GM12878 (cell line): ENCODE results near the gene CES3. TPM values are rescaled to one million over a fixed set of nuclear protein-coding genes. Genes with fewer than 3 reads are reported as not detected.

ENCODE experiments used
- ATF7 ChIP-seq: fragments of 450-650 bp; IDR thresholded peaks from 2 replicates; pipeline ENCODE4 v1.6.1; 2016; ENCODE audit warnings: low read depth, mild to moderate bottlenecking
- BACH1 ChIP-seq: fragments of 450-650 bp; IDR thresholded peaks from 2 replicates; pipeline ENCODE4 v1.6.1; 2017; ENCODE audit warnings: mild to moderate bottlenecking, borderline replicate concordance
- ELK1 ChIP-seq: IDR thresholded peaks from 2 replicates; pipeline ENCODE4 v1.6.1; 2012; ENCODE audit warnings: low read depth, low read length, improper control_type of control experiment
- EP300 ChIP-seq, 2 experiments: fragments of 150-350 bp in 1 of 2; IDR thresholded peaks; 2 replicates each; pipeline ENCODE4 v1.6.1; 2011 to 2012; ENCODE audit warnings: low read depth in 2 of 2, low read length in 2 of 2, borderline replicate concordance in 1 of 2, improper control_type of control experiment in 1 of 2, inconsistent platforms in 1 of 2; ENCODE audit not compliant: control insufficient read depth in 1 of 2
- ETV6 ChIP-seq, 2 experiments: fragments of 450-650 bp in 1 of 2; IDR thresholded peaks in 1 of 2; conservative IDR thresholded peaks in 1 of 2; 2 replicates each; pipeline ENCODE4 v1.6.1; 2014; ENCODE audit warnings: antibody characterized with exemption in 1 of 2, borderline replicate concordance in 1 of 2, low read depth in 1 of 2, mild to moderate bottlenecking in 1 of 2, moderate library complexity in 1 of 2
- IRF4 ChIP-seq: IDR thresholded peaks from 2 replicates; pipeline ENCODE4 v1.6.1; 2011; ENCODE audit warnings: low read depth, low read length
- JUND ChIP-seq: IDR thresholded peaks from 2 replicates; pipeline ENCODE4 v1.6.1; 2012; ENCODE audit warnings: low read depth, mild to moderate bottlenecking, low read length, improper control_type of control experiment, moderate library complexity
- LARP7 ChIP-seq: fragments of 450-650 bp; IDR thresholded peaks from 2 replicates; pipeline ENCODE4 v1.6.1; 2017; ENCODE audit warnings: mild to moderate bottlenecking
- NFYB ChIP-seq: IDR thresholded peaks from 2 replicates; pipeline ENCODE4 v1.6.1; 2011; ENCODE audit warnings: low read depth, mild to moderate bottlenecking, low read length, improper control_type of control experiment, moderate library complexity; ENCODE audit not compliant: insufficient read depth
- POLR2A ChIP-seq: IDR thresholded peaks from 2 replicates; pipeline ENCODE4 v1.6.1; 2011; ENCODE audit warnings: low read depth, mild to moderate bottlenecking, low read length
- RAD21 ChIP-seq: IDR thresholded peaks from 2 replicates; pipeline ENCODE4 v1.6.1; 2011; ENCODE audit warnings: mild to moderate bottlenecking, low read depth, low read length, moderate library complexity; ENCODE audit not compliant: insufficient read depth
- SIN3A ChIP-seq: IDR thresholded peaks from 2 replicates; pipeline ENCODE4 v1.6.1; 2012; ENCODE audit warnings: low read depth, low read length, improper control_type of control experiment
- SMAD1 ChIP-seq: fragments of 450-650 bp; IDR thresholded peaks from 2 replicates; pipeline ENCODE4 v1.6.1; 2018; ENCODE audit warnings: mild to moderate bottlenecking, low read depth; ENCODE audit not compliant: partially characterized antibody
- SPI1 ChIP-seq: IDR thresholded peaks from 2 replicates; pipeline ENCODE4 v1.6.1; 2011; ENCODE audit warnings: low read depth, mild to moderate bottlenecking, low read length, moderate library complexity, borderline replicate concordance; ENCODE audit not compliant: insufficient read depth
- SUZ12 ChIP-seq: fragments of 200-600 bp; sonication (generic); IDR thresholded peaks from one replicate; pipeline ENCODE4 v1.6.1; 2018; ENCODE audit warnings: antibody characterized with exemption, mild to moderate bottlenecking; ENCODE audit not compliant: unreplicated experiment
- TAF1 ChIP-seq: IDR thresholded peaks from 2 replicates; pipeline ENCODE4 v1.6.1; 2011; ENCODE audit warnings: mild to moderate bottlenecking, low read depth, low read length, borderline replicate concordance
- USF2 ChIP-seq: IDR thresholded peaks from 2 replicates; pipeline ENCODE4 v1.6.1; 2011; ENCODE audit warnings: low read depth, low read length, improper control_type of control experiment, borderline replicate concordance
- YY1 ChIP-seq: IDR thresholded peaks from 2 replicates; pipeline ENCODE4 v1.6.1; 2011; ENCODE audit warnings: low read depth, mild to moderate bottlenecking, low read length
- ZNF207 ChIP-seq: fragments of 450-650 bp; IDR thresholded peaks from 2 replicates; pipeline ENCODE4 v1.6.1; 2014; ENCODE audit warnings: antibody characterized with exemption, mild to moderate bottlenecking, borderline replicate concordance
- ZNF24 ChIP-seq: fragments of 450-650 bp; IDR thresholded peaks from 2 replicates; pipeline ENCODE4 v1.6.1; 2017; ENCODE audit warnings: antibody characterized with exemption, mild to moderate bottlenecking
- polyA plus RNA-seq, 11 experiments: library from polyadenylated mRNA; depleted of rRNA in 4 of 11; unstranded in 6 of 11; stranded (reverse) in 5 of 11; fragments of >200 nt; fragmentation: Nextera tagmentation in 4 of 11; fragmentation: Illumina TruSeq in 1 of 11; extraction: Ambion mirVana in 4 of 11; extraction: Trizol in 1 of 11; gene quantifications; 1 replicate in 1 of 11; 2 replicates in 10 of 11; pipeline versions ENCODE4 v1.2.1 to v1.2.3, GENCODE V29; 2011 to 2016; ENCODE audit warnings: inconsistent platforms in 2 of 11, missing spikeins in 2 of 11, low read depth in 1 of 11
- total RNA-seq, 4 experiments: library from RNA; depleted of rRNA in 3 of 4; stranded (reverse); fragments of >200 nt in 3 of 4; fragmentation: Illumina TruSeq in 1 of 4; extraction: Trizol in 1 of 4; gene quantifications; 2 replicates each; pipeline versions ENCODE4 v1.2.1 to v1.2.3, GENCODE V29; 2013 to 2021
- TF ChIP-seq, protein P1 (sequence below): fragments of 450-650 bp; IDR thresholded peaks from 2 replicates; pipeline ENCODE4 v1.6.1; 2017; ENCODE audit warnings: mild to moderate bottlenecking
- TF ChIP-seq, protein P2 (sequence below): IDR thresholded peaks from 2 replicates; pipeline ENCODE4 v1.6.1; 2011; ENCODE audit warnings: borderline replicate concordance, low read depth, mild to moderate bottlenecking, moderate library complexity, mixed read lengths, low read length; ENCODE audit not compliant: insufficient read depth; ENCODE audit errors: extremely low read length

The CES3 gene
- total and polyA plus RNA-seq, 10 of the 15 experiments (the other 5 are each of a cell fraction or from before 2014, with no cell fraction given) = 0.09 to 3.1 (median 0.76) TPM

DNA sequence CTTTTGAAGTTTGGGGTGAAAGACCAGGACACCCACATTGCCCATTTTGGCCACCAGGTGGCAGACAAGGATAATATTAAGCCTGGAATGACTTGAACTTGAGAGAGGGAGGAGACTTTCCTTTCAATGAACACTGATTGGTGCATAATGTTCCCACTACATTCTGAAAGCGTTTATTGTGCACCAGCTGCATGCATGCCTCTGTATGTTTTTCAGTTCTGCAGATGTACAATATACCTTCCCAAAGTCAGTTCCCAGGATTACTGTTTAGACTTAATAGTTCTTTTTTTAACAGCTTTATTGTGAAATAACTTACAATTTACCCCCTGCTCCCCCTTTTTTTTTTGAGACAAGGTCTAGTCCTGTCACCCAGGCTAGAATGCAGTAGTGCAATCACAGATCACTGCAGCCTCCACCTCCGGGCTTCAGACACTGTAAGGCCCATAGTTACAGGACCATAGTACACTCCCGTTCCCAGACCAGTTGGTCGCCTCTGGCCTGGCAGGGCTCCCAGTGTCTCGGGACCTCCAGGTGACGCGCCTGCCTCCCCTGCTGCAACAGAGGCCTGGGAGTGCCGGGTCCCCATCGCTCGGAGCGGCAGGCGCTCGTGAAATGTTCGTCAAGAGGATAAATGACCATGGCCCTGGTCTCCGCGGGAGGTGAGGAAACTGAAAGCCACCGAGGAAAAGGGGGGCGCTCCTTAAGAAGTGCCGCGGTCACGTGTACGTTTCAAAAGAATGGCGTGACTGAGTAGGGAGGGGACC, 13.6 kb upstream of the CES3 start (continued):
- TF ChIP-seq JUND = no peak
- TF ChIP-seq SPI1 = no peak
- TF ChIP-seq ATF7 = 0 out of 2 replicates have a peak, but pooled peaks have one; percentile 11
- TF ChIP-seq ZNF207 = no peak
- TF ChIP-seq TAF1 = no peak
- TF ChIP-seq EP300 (IDR thresholded peaks at IDR 0.05; ENCODE audit: borderline replicate concordance in 1 of 2, control insufficient read depth in 1 of 2, low read depth in 2 of 2, low read length in 2 of 2) = no peak
- TF ChIP-seq YY1 = no peak
- TF ChIP-seq SMAD1 = no peak
- TF ChIP-seq, protein P1, sequence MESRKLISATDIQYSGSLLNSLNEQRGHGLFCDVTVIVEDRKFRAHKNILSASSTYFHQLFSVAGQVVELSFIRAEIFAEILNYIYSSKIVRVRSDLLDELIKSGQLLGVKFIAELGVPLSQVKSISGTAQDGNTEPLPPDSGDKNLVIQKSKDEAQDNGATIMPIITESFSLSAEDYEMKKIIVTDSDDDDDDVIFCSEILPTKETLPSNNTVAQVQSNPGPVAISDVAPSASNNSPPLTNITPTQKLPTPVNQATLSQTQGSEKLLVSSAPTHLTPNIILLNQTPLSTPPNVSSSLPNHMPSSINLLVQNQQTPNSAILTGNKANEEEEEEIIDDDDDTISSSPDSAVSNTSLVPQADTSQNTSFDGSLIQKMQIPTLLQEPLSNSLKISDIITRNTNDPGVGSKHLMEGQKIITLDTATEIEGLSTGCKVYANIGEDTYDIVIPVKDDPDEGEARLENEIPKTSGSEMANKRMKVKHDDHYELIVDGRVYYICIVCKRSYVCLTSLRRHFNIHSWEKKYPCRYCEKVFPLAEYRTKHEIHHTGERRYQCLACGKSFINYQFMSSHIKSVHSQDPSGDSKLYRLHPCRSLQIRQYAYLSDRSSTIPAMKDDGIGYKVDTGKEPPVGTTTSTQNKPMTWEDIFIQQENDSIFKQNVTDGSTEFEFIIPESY = no peak
- no peak for TF ChIP-seq SUZ12
- no peak for TF ChIP-seq SIN3A
- TF ChIP-seq ETV6 (conservative IDR thresholded peaks at IDR 0.05 in 1 of 2, IDR thresholded peaks at IDR 0.05 in 1 of 2; ENCODE audit: borderline replicate concordance in 1 of 2, low read depth in 1 of 2) = no peak
- TF ChIP-seq USF2 = no peak
- TF ChIP-seq ZNF24 = no peak
- TF ChIP-seq RAD21 = peak; percentile 81
- TF ChIP-seq, protein P2, sequence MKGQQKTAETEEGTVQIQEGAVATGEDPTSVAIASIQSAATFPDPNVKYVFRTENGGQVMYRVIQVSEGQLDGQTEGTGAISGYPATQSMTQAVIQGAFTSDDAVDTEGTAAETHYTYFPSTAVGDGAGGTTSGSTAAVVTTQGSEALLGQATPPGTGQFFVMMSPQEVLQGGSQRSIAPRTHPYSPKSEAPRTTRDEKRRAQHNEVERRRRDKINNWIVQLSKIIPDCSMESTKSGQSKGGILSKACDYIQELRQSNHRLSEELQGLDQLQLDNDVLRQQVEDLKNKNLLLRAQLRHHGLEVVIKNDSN = no peak
- peak; percentile 37; the same call in 1 of the 2 replicates for TF ChIP-seq LARP7
- TF ChIP-seq ELK1 = no peak
- 0 out of 2 replicates have a peak, but pooled peaks have one; percentile 32 for TF ChIP-seq IRF4
- peak; percentile 93 for TF ChIP-seq NFYB
- no peak for TF ChIP-seq POLR2A
- TF ChIP-seq BACH1 = no peak
